ENCODE measurements around the gene EDIL3.

DNA sequence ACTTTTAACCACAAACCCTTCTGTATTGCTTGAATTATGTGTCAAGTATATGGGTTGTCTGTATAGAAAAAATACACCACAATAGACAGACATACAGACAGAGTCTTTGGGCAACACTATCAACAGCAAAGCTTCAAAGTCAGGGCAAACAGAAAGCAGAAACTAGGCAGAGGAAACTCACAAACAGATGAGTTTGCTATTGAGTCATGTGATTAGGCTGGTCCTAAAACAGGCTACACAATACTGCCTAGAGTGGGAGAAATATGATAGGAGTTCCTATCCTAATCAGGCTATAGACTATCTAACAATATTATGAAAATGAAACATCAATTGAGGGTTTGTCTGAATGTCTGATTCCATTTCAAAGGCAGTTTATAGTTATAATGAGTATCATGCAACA, 156.4 kb downstream of the EDIL3 start:
- TF ChIP-seq CTCF (IDR thresholded peaks at IDR 0.05) = no peak
- no peak for TF ChIP-seq POLR2A (IDR thresholded peaks at IDR 0.05)
- no peak for TF ChIP-seq POLR2AphosphoS5 (IDR thresholded peaks at IDR 0.05)

Data from breast epithelium (tissue), 3 donors.